ENCODE results near the gene CTPS2. TPM values are rescaled to one million over a fixed set of nuclear protein-coding genes. Genes with fewer than 3 reads are reported as not detected.

CTPS2 gene
- total RNA-seq, 1 experiment from 2014 or later: 20.7 TPM

DNA sequence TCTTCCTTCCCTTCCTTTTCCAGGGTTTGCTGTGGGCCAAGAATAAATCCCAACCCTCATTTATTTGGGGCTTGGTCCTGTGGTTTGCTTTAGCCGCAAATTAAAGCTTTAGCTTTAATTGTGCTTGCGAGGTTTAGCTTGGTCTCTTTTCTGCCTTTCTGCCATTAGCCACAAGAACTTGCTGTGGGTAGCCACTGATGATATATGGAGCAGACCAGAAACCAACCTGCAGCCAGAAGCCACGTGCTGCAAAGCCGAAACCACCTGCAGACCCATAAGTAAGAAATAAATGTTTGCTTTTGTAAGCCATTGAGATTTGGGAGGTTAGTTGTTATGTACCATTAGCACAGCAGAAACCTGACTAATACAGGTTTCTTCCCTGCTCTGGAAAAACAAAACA, 152.3 kb downstream of the CTPS2 start:
- intact Hi-C loops (cut with micrococcal nuclease; ENCODE audit: unreplicated experiment): no loop called here
- H3K27me3 ChIP-seq (replicated peaks; ENCODE audit: control insufficient read depth, insufficient read depth, low read length): no peaks in the 10 kb centered on the region
- H3K9me3 Mint-ChIP-seq (ENCODE audit: unreplicated experiment): no peaks in the 10 kb centered on the region
- ChIA-PET POLR2A (no interaction called here), CTCF (no interaction called here)
- H3K9me3 ChIP-seq: no peaks in the 10 kb centered on the region
- TF ChIP-seq CTCF (IDR thresholded peaks at IDR 0.05; ENCODE audit: insufficient read depth in 1 of 2, low read depth in 1 of 2, low read length in 1 of 2, severe bottlenecking in 1 of 2, unreplicated experiment in 1 of 2): no peak
- DNase-seq: no peak
- H3K4me3 Mint-ChIP-seq (ENCODE audit: unreplicated experiment): no peak overlapping the region
- H3K4me1 Mint-ChIP-seq (ENCODE audit: low read depth, unreplicated experiment): no peaks in the 10 kb centered on the region
- H3K27me3 Mint-ChIP-seq (ENCODE audit: insufficient read depth, unreplicated experiment): no peaks in the 10 kb centered on the region
- no peaks in the 10 kb centered on the region for H3K36me3 Mint-ChIP-seq (ENCODE audit: insufficient read depth, unreplicated experiment)
- BruUV-seq (replicated peaks): no TSS peak
- no peaks in the 10 kb centered on the region for H3K36me3 ChIP-seq (ENCODE audit: control insufficient read depth, insufficient read depth, low read length)
- no peaks in the 10 kb centered on the region for H3K4me1 ChIP-seq
- no peak overlapping the region for H3K27ac Mint-ChIP-seq (ENCODE audit: unreplicated experiment)
- H3K4me3 ChIP-seq (ENCODE audit: low read depth, low read length): no peak overlapping the region

DNA sequence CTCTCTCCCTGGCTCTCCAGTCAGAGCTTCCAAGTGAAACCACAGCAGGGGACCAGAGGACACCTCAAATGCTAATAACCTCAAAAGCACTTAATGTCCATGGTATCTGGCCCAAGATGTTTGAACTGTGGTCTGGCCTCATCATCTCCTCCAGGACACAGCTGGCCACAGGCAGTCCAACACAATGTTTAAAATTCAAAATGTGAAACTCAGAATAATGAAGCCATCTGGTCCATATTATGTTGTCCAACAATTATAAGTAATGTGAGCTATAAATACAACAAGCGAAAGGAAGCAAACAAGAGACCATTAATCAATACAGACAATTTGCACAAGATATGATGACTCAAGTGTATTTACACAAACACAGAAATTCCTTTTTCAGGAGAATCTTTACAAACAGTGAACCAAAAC, 153.3 kb downstream of the CTPS2 start:
- no peaks in the 10 kb centered on the region for H3K36me3 ChIP-seq (ENCODE audit: control insufficient read depth, insufficient read depth, low read length)
- H3K4me1 ChIP-seq: no peaks in the 10 kb centered on the region
- H3K4me3 ChIP-seq (ENCODE audit: low read depth, low read length): no peak overlapping the region
- no peaks in the 10 kb centered on the region for H3K27me3 ChIP-seq (replicated peaks; ENCODE audit: control insufficient read depth, insufficient read depth, low read length)
- no peaks in the 10 kb centered on the region for H3K9me3 ChIP-seq
- H3K27ac Mint-ChIP-seq (ENCODE audit: unreplicated experiment): no peak overlapping the region
- no peak overlapping the region for H3K4me3 Mint-ChIP-seq (ENCODE audit: unreplicated experiment)
- ChIA-PET POLR2A (no interaction called here), CTCF (no interaction called here)
- no peaks in the 10 kb centered on the region for H3K9me3 Mint-ChIP-seq (ENCODE audit: unreplicated experiment)
- no peaks in the 10 kb centered on the region for H3K27me3 Mint-ChIP-seq (ENCODE audit: insufficient read depth, unreplicated experiment)
- no TSS peak for BruUV-seq (replicated peaks)
- no peak for DNase-seq
- intact Hi-C loops (cut with micrococcal nuclease; ENCODE audit: unreplicated experiment): no loop called here
- TF ChIP-seq CTCF (IDR thresholded peaks at IDR 0.05; ENCODE audit: insufficient read depth in 1 of 2, low read depth in 1 of 2, low read length in 1 of 2, severe bottlenecking in 1 of 2, unreplicated experiment in 1 of 2): no peak
- H3K36me3 Mint-ChIP-seq (ENCODE audit: insufficient read depth, unreplicated experiment): no peaks in the 10 kb centered on the region
- H3K4me1 Mint-ChIP-seq (ENCODE audit: low read depth, unreplicated experiment): no peaks in the 10 kb centered on the region

DNA sequence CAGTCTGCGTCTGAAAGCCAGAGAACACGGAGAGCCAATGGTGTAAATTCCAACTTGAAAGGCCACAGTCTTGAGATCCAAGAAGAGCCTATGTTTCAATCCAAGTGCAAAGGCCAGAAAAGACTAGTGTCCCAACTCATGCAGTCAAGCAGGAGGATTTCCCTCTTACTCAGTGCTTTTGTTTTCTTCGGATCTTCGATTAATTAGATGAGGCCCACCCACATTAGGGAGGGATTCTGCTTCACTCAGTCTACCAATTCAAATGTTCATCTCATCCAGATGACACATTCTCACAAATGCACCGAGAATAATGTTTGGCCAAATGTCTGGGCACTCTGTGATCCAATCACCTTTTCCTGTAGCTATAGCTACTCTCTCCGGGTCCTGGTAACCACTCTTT, 154.0 kb downstream of the CTPS2 start:
- H3K9me3 ChIP-seq: no peaks in the 10 kb centered on the region
- Mint-ChIP-seq H3K9me3 (ENCODE audit: unreplicated experiment) (no peaks in the 10 kb centered on the region), H3K27ac (ENCODE audit: unreplicated experiment) (no peak overlapping the region), H3K4me1 (ENCODE audit: low read depth, unreplicated experiment) (no peaks in the 10 kb centered on the region), H3K4me3 (ENCODE audit: unreplicated experiment) (no peak overlapping the region), H3K27me3 (ENCODE audit: insufficient read depth, unreplicated experiment) (no peaks in the 10 kb centered on the region), H3K36me3 (ENCODE audit: insufficient read depth, unreplicated experiment) (no peaks in the 10 kb centered on the region)
- TF ChIP-seq CTCF (IDR thresholded peaks at IDR 0.05; ENCODE audit: insufficient read depth in 1 of 2, low read depth in 1 of 2, low read length in 1 of 2, severe bottlenecking in 1 of 2, unreplicated experiment in 1 of 2): no peak
- BruUV-seq (replicated peaks): no TSS peak
- H3K27me3 ChIP-seq (replicated peaks; ENCODE audit: control insufficient read depth, insufficient read depth, low read length): no peaks in the 10 kb centered on the region
- no peaks in the 10 kb centered on the region for H3K4me1 ChIP-seq
- ChIA-PET CTCF (no interaction called here), POLR2A (no interaction called here)
- intact Hi-C loops (cut with micrococcal nuclease; ENCODE audit: unreplicated experiment): no loop called here
- no peaks in the 10 kb centered on the region for H3K36me3 ChIP-seq (ENCODE audit: control insufficient read depth, insufficient read depth, low read length)
- no peak for DNase-seq
- no peak overlapping the region for H3K4me3 ChIP-seq (ENCODE audit: low read depth, low read length)
